Measurements from ENCODE around the gene AP2A2. TPM values are rescaled to one million over a fixed set of nuclear protein-coding genes. Genes with fewer than 3 reads are reported as not detected.

The AP2A2 gene
- total RNA-seq, 2 donors from 2014 or later = 99.0 to 109 TPM

- no peaks in the 10 kb centered on the region for H3K27me3 ChIP-seq (replicated peaks; ENCODE audit: insufficient read depth)
- no peaks in the 10 kb centered on the region for H3K4me1 ChIP-seq (ENCODE audit: control insufficient read depth in 1 of 2, low read depth in 2 of 2)
- ATAC-seq (ENCODE audit: insufficient number of reproducible peaks, low FRiP score, low read depth) (no peak), DNase-seq (ENCODE audit: low spot score) (no peak)
- H3K36me3 ChIP-seq = no peaks in the 10 kb centered on the region
- no peak for TF ChIP-seq CTCF (IDR thresholded peaks at IDR 0.05)
- H3K27ac ChIP-seq = no peak overlapping the region
- H3K9me3 ChIP-seq = no peaks in the 10 kb centered on the region
- H3K4me3 ChIP-seq = no peak overlapping the region
These were observed 92.4 kb downstream of the AP2A2 start for GRCh38 chr11:1018091-1018490.

- Histone ChIP-seq H3K4me3 (no peak overlapping the region), H3K4me1 (ENCODE audit: control insufficient read depth in 1 of 2, low read depth in 2 of 2) (no peaks in the 10 kb centered on the region), H3K27ac (no peak overlapping the region), H3K36me3 (no peaks in the 10 kb centered on the region), H3K9me3 (no peaks in the 10 kb centered on the region), H3K27me3 (replicated peaks; ENCODE audit: insufficient read depth) (no peaks in the 10 kb centered on the region)
- no peak for ATAC-seq (ENCODE audit: insufficient number of reproducible peaks, low FRiP score, low read depth)
- DNase-seq (ENCODE audit: low spot score) = no peak
- no peak for TF ChIP-seq CTCF (IDR thresholded peaks at IDR 0.05)
These were observed 93.7 kb downstream of the AP2A2 start for GRCh38 chr11:1019321-1019910.

GRCh38 chr11:1020211-1020905 lies 94.7 kb downstream of the AP2A2 start:
- ATAC-seq (ENCODE audit: insufficient number of reproducible peaks, low FRiP score, low read depth) (no peak), DNase-seq (ENCODE audit: low spot score) (no peak)
- H3K36me3 ChIP-seq = no peaks in the 10 kb centered on the region
- H3K9me3 ChIP-seq = no peaks in the 10 kb centered on the region
- no peaks in the 10 kb centered on the region for H3K27me3 ChIP-seq (replicated peaks; ENCODE audit: insufficient read depth)
- no peaks in the 10 kb centered on the region for H3K4me1 ChIP-seq (ENCODE audit: control insufficient read depth in 1 of 2, low read depth in 2 of 2)
- no peak overlapping the region for H3K4me3 ChIP-seq
- H3K27ac ChIP-seq = no peak overlapping the region
- TF ChIP-seq CTCF (IDR thresholded peaks at IDR 0.05) = no peak

GRCh38 chr11:1022411-1022810 lies 96.7 kb downstream of the AP2A2 start:
- Histone ChIP-seq H3K4me3 (no peak overlapping the region), H3K27ac (no peak overlapping the region), H3K9me3 (no peaks in the 10 kb centered on the region), H3K27me3 (replicated peaks; ENCODE audit: insufficient read depth) (no peaks in the 10 kb centered on the region), H3K4me1 (ENCODE audit: control insufficient read depth in 1 of 2, low read depth in 2 of 2) (no peaks in the 10 kb centered on the region), H3K36me3 (no peaks in the 10 kb centered on the region)
- no peak for DNase-seq (ENCODE audit: low spot score)
- no peak for TF ChIP-seq CTCF (IDR thresholded peaks at IDR 0.05)
- no peak for ATAC-seq (ENCODE audit: insufficient number of reproducible peaks, low FRiP score, low read depth)

- DNase-seq (ENCODE audit: low spot score) (no peak), ATAC-seq (ENCODE audit: insufficient number of reproducible peaks, low FRiP score, low read depth) (no peak)
- Histone ChIP-seq H3K4me1 (ENCODE audit: control insufficient read depth in 1 of 2, low read depth in 2 of 2) (no peaks in the 10 kb centered on the region), H3K9me3 (no peaks in the 10 kb centered on the region), H3K4me3 (no peak overlapping the region), H3K36me3 (no peaks in the 10 kb centered on the region), H3K27ac (no peak overlapping the region), H3K27me3 (replicated peaks; ENCODE audit: insufficient read depth) (no peaks in the 10 kb centered on the region)
- TF ChIP-seq CTCF (IDR thresholded peaks at IDR 0.05) = no peak
These were observed 97.5 kb downstream of the AP2A2 start for GRCh38 chr11:1022908-1023810.

Data from thoracic aorta (tissue), 2 donors.